HTERT RPE-1 (cell line): Measurements from ENCODE around the gene CPOX.
"Not testable (repeated sequence)": the region's sequence is repeated elsewhere in the genome, so short reads cannot be mapped to it uniquely, and the experiment has no call there.

Experiments used
- in situ Hi-C: fragments of 300-500 bp; cut with MboI; formaldehyde crosslinking; loops from 4 replicates; pipeline ENCODE4 v1.14.3; 2020; ENCODE audit warnings: low sequenced_read_pairs

Gene CPOX

GRCh38 chr3:98564282-98565005, 29.0 kb downstream of the CPOX start:
- in situ Hi-C loops, result no loop called here

DNA sequence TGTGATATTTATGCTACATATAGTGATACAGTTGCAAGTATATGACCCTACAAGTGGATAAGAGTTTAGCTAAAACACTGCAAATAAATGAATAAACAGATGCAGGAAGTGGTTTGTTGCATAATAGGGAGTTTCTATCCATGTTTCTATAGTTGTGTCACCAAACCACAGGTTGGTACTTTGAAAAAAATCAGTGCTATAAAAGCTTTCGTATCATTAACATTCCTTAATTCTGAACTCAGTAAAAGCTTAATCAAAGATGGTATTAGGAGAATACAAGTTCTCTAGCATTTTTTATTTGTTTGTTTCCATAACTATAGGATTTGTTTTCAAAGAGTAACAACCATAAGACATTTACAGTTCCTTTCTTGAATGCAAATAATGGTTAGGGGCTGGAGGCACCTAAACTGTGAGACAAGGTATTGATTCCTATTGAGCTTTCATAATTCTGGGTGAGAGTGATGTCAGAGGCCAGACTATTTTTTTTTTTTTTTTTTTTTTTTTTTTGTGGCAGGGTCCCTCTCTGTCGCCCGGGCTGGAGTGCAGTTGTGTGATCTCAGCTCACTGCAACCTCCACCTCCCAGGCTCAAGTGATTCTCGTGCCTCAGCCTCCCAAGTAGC, 29.6 kb downstream of the CPOX start:
- in situ Hi-C loops, result no loop called here

DNA sequence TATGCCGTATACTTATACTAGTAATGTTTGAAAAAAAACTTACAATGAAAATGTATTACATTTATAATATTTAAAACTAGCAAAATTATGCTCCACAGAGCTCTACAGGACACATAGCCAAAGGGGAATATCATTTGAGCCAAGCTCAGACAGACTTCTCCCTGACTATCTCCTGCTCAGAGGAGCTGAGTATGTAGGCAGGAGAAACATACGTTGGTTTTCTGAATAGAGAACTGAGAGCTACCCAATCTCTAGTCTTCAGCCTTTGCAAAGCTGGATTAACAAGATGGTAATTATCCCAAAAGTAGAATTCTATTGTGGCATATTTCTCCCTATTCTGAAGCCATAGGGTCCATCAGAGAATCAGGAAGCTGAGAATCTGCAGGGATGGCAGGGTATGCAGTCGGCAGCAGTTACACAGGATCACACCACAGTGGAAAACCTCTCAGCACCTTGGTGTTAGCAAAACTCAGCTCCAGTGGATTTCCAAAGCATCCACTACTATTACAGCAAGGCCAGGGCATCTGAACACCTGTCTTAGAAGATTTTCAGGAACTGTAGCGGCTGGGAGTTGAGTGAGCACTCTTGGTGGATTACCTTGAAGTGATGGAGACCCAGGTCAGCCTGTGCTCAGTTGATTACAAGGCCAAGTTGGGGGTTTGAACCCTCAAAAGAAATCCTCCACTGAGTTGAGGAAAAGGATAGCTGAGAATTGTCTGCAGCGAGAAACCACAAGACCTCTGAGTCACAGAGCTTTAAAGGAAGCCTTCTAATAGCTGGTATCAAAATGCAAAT, 31.5 kb downstream of the CPOX start:
- in situ Hi-C loops, result no loop called here

DNA sequence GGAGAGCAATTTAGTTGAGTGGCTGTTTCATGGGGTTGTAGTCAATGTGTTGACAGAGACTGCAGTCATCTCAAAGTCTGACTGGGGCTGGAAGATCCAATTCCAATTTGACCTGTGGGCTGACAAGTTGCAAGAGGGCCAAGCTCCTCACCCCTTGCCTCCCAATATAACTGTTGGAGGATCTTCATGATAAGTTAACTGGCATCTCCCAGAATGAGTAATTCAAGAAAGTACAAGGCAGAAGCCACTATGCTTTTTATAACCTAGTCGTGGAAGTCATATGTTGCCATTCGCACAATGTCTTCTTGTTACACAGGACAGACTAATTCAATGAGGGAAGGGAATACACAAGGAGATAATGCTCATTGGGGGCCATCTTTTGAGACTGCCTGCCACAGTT, 32.5 kb downstream of the CPOX start:
- in situ Hi-C loops, result no loop called here

DNA sequence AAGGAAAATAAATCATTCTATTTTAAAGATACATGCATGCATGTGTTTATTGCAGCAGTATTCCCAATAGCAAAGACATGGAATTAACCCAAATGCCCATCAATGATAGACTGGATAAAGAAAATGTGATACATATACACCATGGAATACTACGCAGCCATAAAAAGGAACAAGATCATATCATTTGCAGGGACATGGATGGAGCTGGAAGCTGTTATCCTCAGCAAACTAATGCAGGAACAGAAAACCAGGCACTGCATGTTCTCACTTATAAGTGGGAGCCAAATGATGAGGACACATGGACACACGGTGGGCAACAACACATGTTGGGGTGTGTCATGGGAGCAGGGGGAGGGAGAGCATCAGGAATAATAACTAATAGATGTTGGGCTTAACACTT, 33.6 kb downstream of the CPOX start:
- in situ Hi-C loops, result not testable (repeated sequence)

DNA sequence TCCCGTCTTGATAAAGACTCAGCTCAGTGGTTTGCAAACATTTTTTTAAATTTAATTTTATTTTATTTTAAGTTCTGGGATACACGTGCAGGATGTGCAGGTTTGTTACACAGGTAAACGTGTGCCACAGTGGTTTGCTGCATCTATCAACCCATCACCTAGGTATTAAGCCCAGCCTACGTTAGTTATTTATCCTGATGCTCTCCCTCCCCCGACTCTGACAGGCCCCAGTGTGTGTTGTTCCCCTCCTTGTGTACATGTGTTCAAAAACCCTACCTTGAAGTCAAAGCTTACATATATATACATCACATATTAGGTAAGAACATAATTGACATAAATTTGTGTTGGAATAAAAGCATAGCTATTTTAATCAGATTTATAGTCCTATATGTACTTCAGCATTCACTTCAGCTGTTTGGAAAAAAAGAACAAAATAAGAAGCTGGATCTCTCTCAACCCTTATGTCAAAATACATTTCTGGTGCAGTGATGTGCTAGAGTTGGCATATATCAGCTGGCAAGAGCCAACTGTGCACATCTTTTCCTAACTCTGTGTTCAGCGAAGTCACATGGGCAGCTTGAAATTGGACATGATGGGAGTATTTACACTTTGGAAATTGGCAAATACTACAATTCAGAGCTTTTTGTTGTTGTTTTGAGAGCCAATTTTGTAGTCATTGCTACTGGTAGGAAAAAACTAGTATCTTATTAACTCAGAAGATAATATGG, 35.1 kb downstream of the CPOX start:
- in situ Hi-C loops, result no loop called here

DNA sequence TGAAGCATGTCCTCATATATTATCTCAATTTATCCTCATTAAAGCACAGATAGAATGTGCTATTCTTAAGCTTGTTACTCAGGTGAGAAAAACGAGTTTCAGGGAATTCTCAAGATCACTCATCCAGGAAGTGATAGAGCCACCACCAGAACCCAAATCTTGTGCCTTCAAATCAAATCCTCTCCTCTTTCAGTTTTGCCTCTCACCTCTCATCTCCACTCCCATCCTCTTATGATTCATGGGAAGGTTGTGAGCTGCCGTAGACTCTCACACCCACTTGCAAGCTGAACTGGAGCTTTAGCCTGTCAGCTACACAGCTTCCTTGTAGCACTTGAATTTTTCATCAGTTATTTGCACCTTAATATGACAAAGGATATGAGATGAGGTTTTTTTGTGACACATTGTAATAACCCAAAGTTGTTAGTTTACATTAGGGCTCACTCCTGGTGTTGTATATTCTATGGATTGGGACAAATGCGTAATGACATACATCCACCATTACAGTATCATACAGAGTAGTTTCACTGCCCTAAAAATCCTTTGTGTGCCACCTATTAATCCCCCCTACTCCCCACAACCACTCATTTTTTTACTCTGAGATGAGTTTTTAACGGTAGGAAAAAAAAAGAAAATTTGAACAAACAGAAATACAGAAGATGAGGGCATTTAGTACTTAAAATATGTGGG, 35.9 kb downstream of the CPOX start:
- in situ Hi-C loops, result no loop called here

DNA sequence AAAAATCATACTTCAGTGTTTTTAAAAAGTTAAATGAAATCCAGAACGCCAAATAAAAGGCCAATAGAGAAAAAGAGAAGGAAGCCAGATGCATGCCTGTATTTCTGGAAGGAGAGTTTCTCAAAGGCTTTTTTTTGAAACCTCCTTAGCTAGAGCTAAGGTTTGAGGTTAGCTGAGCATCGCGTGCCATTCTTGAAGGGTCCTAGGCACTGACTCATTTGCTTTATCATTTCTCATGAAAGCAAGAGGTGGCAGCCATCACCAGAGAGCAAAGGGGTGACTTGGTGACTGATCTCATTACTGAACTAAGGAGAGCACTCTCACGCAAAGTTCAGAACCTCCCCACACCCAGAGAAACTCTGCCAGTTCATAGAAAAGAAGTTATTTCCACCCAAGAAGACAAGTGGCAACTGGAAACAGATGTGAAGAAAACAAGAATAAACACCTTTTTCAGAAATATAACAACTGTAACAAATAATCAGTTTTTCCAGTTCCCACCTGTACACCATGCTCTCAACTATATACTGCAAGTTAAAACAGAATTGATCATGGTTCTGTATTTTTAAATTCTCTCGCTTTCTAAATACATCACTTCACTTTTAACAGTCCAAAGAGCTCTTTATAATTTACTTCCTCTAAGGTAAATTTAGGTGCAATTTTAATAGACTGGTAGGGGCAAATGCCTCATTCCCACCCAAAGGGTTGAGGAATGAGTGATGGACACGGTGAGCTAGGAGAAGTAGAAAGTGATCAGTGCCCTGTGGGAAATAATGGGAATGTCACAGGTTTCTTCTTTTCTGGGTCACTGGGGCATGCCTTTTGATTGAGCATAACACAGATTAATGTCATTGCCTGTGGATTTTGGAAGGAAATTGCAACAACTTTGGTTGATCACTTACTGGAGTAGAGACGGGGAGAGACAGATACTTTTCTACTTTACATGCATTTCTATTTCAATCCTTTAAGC, 37.0 kb downstream of the CPOX start:
- in situ Hi-C loops, result no loop called here

GRCh38 chr3:98555025-98555379, 38.4 kb downstream of the CPOX start:
- in situ Hi-C loops, result no loop called here

- in situ Hi-C loops, result no loop called here
Observed at GRCh38 chr3:98554580-98554979, 38.8 kb downstream of the CPOX start.

GRCh38 chr3:98553753-98554152, 39.7 kb downstream of the CPOX start:
- in situ Hi-C loops, result no loop called here

- in situ Hi-C loops, result no loop called here
Observed at GRCh38 chr3:98553021-98553563, 40.3 kb downstream of the CPOX start.

GRCh38 chr3:98552232-98553020, 41.0 kb downstream of the CPOX start:
- in situ Hi-C loops, result no loop called here

DNA sequence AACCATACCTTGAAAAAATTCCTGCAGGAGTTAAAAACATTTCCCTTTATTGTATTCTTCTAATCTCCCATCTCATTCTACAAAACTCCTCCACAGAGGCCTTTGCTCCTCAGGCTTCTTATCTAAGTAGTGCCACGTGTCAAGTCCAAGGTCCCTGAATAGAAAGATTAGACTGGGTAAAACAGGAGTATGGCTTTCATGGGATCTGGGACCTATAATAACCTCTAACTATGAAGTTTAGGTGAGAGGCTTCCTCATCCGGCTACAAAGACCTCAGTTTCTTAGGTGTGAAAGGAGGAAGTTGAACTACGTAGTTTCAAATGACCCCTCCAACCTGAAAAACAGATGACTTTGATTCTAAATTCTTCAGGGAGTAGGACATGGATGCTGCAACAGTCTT, 41.7 kb downstream of the CPOX start:
- in situ Hi-C loops, result no loop called here

DNA sequence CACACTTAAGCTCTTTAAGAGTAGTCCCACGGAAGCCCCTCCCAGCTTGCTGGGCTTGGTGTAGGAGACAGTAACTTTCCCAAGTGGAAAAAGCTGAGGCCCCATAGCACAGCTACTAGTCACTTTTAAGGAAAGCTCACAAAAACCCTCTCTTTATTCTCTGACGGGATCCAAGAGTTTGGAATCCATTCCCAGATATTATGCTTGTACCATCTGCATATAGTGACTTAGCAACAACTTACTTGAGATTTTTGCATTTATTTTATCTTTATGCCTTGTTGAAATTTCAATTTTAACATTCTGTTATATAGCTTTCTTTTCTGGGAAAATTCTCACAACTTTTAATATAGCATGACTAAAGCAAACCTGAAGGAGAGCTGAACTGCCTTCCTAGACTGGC, 42.2 kb downstream of the CPOX start:
- in situ Hi-C loops, result no loop called here

GRCh38 chr3:98550833-98551232, 42.6 kb downstream of the CPOX start:
- in situ Hi-C loops, result no loop called here

- in situ Hi-C loops, result no loop called here
Observed at GRCh38 chr3:98548544-98548943, 44.9 kb downstream of the CPOX start.

- in situ Hi-C loops, result no loop called here
Observed at GRCh38 chr3:98545940-98546339, 47.5 kb downstream of the CPOX start.

GRCh38 chr3:98542623-98543022, 50.8 kb downstream of the CPOX start:
- in situ Hi-C loops, result no loop called here
